Stimulated activated CD4-positive, alpha-beta T cell treated with anti-CD3 and anti-CD28 coated beads, Interleukin-12 subunit alpha, Interleukin-12 subunit beta, amount 100 ng/mL, for 4 hours (primary cell): Measurements from ENCODE around the gene ZSCAN2.
"Not testable (repeated sequence)": the region's sequence is repeated elsewhere in the genome, so short reads cannot be mapped to it uniquely, and the experiment has no call there.

ENCODE experiments used
- DNase-seq: peaks from one replicate; pipeline ENCODE4 v3.0.0-alpha.2; 2020

ZSCAN2 gene

GRCh38 chr15:84642640-84643039 lies 41.8 kb downstream of the ZSCAN2 start:
- not testable (repeated sequence) for DNase-seq

- DNase-seq = no peak
Observed at GRCh38 chr15:84643838-84644237, 43.0 kb downstream of the ZSCAN2 start.

- DNase-seq = no peak
Observed at GRCh38 chr15:84645496-84645895, 44.7 kb downstream of the ZSCAN2 start.

GRCh38 chr15:84645997-84646396 lies 45.2 kb downstream of the ZSCAN2 start:
- no peak for DNase-seq

- DNase-seq = no peak
Observed at GRCh38 chr15:84647726-84648125, 46.9 kb downstream of the ZSCAN2 start.

- DNase-seq = no peak
Observed at GRCh38 chr15:84648539-84648938, 47.7 kb downstream of the ZSCAN2 start.

GRCh38 chr15:84649706-84650105 lies 48.9 kb downstream of the ZSCAN2 start:
- DNase-seq = no peak

GRCh38 chr15:84653584-84653909 lies 52.7 kb downstream of the ZSCAN2 start:
- no peak for DNase-seq

GRCh38 chr15:84653910-84654688 lies 53.3 kb downstream of the ZSCAN2 start, which contains the start of gene WDR73:
Gene WDR73, minus strand, starts transcription at chr15:84654283. Its CDS starts 9 bp downstream, at chr15:84654274.
- DNase-seq = peak; percentile 97

GRCh38 chr15:84654689-84655453 lies 54.1 kb downstream of the ZSCAN2 start:
- DNase-seq = peak; percentile 71

- DNase-seq = no peak
Observed at GRCh38 chr15:84656972-84657371, 56.2 kb downstream of the ZSCAN2 start.

GRCh38 chr15:84657748-84658079 lies 56.9 kb downstream of the ZSCAN2 start:
- no peak for DNase-seq

- peak; percentile 78 for DNase-seq
Observed at GRCh38 chr15:84658080-84658787, 57.4 kb downstream of the ZSCAN2 start, which contains the start of gene NMB. Gene NMB, minus strand, starts transcription at chr15:84658199. Its CDS starts 47 bp downstream, at chr15:84658152.

GRCh38 chr15:84658788-84659411 lies 58.1 kb downstream of the ZSCAN2 start:
- no peak for DNase-seq

- DNase-seq = no peak
Observed at GRCh38 chr15:84659904-84660781, 59.3 kb downstream of the ZSCAN2 start.

GRCh38 chr15:84661001-84661400 lies 60.2 kb downstream of the ZSCAN2 start:
- DNase-seq = no peak

GRCh38 chr15:84666373-84666772 lies 65.6 kb downstream of the ZSCAN2 start:
- DNase-seq = no peak

GRCh38 chr15:84668221-84668982 lies 67.6 kb downstream of the ZSCAN2 start:
- no peak for DNase-seq

GRCh38 chr15:84669726-84670125 lies 68.9 kb downstream of the ZSCAN2 start:
- peak; percentile 31 for DNase-seq

- DNase-seq = no peak
Observed at GRCh38 chr15:84671211-84671610, 70.4 kb downstream of the ZSCAN2 start.
